GM18508 (cell line): ENCODE measurements around the gene FBXO46.
"Not testable (repeated sequence)": the region's sequence is repeated elsewhere in the genome, so short reads cannot be mapped to it uniquely, and the experiment has no call there.

Experiments
- ATAC-seq: cut with Tn5 transposase; IDR thresholded peaks from one replicate; pipeline ENCODE4 v1.9.1; 2021; ENCODE audit warnings: moderate number of reproducible peaks; ENCODE audit not compliant: insufficient read depth, unreplicated experiment

FBXO46 gene

DNA sequence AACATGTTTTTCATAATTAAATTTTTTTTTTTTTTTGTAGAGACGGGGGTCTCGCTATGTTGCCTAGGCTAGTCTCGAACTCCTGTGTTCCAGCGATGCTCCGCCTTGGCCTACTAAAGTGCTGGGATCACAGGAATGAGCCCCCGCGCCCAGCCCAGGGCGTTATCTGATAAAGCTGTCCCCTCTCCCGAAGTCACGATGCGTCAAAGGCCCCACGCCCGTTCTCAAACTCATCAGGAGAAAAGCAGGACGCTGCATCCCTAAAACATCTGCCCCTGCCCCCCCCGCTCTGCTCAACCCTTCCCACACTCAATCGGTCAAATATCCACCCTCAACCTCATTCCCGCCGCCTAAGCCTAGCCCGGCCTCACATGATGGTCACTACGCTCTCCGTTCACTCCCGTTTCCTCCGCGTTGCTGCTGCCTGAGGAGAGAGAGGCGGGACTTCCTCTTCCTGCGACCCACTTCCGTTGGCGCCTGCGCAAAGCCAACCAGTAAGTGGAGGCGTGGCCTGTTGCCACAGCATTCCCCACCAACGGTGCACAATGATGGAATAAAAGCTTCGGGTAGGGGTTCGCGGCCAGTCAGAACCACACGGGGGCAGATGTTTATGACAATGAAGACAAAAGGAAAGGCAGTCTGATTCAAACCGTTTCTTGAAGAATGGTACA is 39.0 kb downstream of the FBXO46 start, which contains the start of gene SNRPD2:
Gene SNRPD2 (minus strand): TSS at position 438 of the 671 bp plus-strand sequence. CDS start 65 bp downstream, at position 373.
- peak; percentile 28 for ATAC-seq

DNA sequence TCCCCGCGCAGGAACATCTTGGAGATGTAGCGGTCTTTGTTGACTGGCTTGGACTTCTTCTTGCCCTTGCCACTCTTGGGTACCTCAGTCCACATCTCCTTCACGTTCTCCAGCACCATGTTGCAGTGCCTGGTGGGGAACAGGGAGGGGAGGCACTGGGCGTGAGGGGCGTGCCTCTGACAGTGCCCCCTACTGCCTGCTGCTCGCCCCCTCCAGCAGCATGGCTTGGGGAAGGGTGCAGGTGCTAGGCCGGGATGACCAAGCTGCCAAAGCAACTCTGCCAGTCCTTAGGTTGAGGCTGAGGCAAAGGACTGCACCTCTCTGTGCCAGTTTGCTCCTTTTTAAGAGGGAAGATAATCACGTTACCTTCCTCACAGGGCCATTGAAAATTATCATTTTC is 43.1 kb downstream of the FBXO46 start:
- no peak for ATAC-seq

DNA sequence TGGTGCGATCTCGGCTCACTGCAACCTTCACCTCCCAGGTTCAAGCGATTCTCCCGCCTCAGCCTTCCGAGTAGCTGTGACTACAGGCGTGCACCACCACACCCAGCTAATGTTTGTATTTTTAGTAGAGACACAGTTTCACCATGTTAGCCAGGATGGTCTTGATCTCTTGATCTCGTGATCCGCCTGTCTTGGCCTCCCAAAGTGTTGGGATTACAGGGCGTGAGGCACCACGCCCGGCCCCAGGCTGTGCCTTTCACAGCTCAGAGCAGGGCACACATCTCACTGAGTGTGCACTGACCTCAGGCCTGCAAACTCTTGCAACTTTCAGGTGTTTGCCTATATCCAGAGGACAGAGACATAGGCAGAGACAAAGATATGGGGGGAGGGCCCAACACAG is 45.7 kb downstream of the FBXO46 start:
- ATAC-seq, result not testable (repeated sequence)

DNA sequence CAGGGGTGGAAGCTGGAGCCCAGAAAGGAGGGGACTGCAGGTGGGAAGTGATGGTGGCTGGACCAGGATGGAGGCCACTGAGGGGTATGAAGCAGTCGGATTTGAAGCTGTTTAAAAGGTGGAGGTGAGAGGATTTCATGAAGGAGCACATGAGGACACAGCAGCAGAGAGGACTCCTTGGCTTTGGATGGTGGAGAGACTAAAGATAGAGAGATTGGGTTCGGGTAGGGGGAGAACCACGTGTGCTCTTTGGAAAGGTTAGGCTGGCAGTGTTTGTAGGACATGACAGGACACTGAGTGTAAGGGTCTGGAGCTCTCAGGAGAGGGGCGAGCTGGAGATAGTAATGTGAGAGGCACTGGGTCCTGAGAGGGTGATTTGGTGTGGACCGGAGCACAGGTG is 47.8 kb downstream of the FBXO46 start:
- no peak for ATAC-seq

DNA sequence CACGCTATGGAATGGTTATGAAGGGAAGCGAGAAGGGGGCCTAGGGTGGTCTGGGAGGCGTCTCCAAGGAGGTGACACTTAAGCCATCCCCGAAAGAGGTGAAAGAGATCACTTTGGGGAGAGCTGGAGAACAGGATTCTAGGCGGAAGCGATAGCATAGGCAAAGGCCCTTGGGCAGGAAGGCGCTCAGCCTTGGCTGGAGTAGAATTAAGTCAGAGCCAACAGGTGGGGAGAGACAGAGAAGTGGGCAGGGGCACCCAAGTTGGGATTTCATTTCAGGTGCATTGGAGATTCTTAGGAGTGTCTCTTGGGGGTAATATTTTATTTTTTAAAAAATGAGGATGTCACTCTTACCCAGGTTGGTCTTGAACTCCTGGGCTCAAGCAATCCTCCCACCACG is 48.6 kb downstream of the FBXO46 start:
- no peak for ATAC-seq

DNA sequence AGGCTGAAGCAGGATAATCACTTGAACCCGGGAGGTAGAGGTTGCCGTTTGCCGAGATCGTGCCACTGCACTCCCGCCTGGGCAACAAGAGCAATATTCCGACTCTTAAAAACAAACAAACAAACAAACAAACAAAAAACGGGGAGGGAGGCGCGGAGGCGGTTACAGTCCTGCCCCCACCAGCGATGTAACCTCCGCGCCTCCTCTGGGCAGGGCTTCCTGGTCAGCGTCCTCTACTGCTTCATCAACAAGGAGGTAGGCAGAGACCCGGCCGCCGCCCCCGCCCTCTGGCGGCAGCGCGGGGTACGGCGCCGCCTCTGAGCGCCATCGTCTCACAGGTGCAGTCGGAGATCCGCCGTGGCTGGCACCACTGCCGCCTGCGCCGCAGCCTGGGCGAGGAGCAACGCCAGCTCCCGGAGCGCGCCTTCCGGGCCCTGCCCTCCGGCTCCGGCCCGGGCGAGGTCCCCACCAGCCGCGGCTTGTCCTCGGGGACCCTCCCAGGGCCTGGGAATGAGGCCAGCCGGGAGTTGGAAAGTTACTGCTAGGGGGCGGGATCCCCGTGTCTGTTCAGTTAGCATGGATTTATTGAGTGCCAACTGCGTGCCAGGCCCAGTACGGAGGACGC is 49.2 kb downstream of the FBXO46 start:
- ATAC-seq, result no peak

DNA sequence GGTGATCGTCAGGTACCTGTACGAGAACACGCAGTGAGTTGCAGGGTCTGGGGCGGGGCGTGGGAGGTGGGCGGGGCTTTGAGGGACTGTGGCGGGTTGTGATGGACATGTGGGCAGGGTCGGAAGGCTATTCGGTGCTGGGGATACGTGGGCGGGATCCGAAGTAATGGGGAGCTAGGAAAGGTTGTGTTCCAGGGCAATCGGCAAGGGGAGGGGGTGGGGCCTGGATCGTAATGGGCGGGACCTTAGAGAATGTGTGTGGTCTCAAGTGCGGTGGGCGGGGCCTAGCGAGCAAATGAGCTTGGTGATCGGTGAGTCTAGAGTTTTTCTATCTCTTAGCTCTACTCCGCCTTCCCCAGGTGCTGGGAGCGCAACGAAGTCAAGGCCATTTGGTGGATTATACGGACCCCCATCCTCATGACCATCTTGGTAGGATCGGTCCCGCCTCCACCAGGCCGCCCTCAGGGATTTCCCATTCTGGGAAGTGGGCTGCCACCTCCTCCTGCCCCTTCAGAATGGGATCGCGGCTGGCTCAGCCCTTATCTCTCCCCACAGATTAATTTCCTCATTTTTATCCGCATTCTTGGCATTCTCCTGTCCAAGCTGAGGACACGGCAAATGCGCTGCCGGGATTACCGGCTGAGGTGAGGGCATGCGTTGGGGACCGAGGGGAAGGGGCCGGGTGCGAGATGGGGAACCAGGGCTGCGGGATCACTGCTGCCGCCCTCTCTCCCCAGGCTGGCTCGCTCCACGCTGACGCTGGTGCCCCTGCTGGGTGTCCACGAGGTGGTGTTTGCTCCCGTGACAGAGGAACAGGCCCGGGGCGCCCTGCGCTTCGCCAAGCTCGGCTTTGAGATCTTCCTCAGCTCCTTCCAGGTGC is 53.1 kb downstream of the FBXO46 start:
- no peak for ATAC-seq

DNA sequence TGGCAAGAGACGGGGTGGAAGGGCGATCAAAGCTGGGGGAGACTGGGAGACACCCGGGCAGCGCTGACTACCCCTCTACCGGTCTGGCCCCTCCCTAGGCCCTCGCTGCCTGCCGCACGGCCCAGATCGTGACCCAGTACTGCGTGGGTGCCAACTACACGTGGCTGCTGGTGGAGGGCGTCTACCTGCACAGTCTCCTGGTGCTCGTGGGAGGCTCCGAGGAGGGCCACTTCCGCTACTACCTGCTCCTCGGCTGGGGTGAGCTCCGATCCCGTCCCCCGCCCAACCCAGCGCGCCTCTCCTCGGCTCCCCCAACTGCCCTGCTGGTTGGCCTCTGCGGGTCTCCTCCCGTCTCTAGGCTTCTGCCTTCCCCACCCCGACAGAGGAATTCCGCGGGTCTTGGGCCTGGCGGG is 53.8 kb downstream of the FBXO46 start:
- no peak for ATAC-seq

DNA sequence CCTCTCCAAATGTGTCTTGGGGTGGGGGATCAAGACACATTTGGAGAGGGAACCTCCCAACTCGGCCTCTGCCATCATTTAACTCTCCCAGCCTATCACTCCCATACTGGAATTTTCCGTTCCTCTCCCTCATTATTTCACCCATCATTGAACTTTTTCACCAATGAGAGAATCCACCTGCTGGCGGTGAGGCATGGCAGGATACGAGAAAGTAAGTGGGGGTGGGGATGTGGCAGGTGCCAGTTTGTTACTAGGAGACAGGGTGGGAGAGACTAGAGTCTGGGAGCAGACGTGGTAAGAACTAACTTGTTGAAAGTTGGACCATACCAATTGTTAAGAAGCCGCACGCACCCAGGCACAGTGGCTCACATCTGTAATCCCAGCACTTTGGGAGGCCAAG is 55.8 kb downstream of the FBXO46 start:
- ATAC-seq, result no peak

DNA sequence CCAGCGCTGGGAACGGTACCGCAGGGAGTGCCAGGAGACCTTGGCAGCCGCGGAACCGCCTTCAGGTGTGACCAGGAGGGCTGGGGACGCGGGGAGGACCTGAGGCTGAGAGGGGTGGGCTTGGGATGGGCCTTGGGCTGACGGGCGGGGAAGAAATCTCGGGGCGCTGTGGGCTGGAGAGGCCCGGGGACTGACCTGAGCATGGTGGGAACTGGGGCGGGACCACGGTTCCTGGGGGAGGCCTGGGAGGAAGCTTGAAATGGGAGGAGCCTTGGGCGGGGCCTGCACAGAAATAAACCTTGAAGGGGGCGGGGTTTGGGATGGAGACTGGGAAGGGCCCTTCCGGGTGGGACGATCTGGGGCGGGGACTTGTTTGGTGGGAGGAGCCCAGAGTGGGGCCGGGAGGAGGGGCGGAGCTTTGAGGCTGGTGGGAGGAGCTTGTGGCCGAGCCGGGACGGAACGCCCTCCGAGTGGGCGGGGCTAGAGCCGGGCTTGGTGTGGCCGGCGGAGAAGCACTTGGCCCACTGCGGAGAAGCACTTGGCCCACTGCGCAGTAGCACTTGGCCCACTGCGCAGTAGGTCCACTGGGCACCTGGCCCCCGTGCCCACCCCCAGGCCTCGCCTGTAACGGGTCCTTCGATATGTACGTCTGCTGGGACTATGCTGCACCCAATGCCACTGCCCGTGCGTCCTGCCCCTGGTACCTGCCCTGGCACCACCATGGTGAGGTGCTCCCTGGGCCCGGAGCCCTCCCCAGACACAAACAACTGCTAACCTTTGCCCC is 59.8 kb downstream of the FBXO46 start:
- ATAC-seq, result no peak

DNA sequence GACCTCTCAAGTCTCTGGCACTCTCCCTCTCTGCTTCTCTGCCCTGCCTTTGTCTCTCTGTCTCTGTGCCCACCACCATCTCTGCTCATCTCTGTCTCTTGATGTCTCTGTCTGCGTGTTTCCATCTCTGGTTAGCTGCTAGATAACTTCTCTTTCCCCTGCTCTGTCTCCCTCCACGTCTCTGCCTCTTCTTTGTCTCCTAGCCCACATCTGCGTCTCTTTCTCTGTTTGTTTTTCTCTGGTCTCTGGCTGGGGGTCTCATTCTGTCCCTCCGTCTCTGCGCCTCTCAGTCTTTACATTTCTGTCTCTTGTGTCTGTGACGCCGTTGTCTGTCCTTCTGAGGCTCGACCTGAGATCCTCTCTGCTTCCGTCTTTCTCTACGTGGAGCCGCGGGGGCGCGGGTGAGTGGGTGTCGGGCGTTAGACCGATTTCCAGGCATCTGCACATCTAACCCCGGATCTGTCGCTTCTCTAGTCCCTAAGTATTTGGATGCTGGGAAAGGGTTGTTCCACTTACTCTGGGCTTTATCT is 62.3 kb downstream of the FBXO46 start:
- no peak for ATAC-seq

DNA sequence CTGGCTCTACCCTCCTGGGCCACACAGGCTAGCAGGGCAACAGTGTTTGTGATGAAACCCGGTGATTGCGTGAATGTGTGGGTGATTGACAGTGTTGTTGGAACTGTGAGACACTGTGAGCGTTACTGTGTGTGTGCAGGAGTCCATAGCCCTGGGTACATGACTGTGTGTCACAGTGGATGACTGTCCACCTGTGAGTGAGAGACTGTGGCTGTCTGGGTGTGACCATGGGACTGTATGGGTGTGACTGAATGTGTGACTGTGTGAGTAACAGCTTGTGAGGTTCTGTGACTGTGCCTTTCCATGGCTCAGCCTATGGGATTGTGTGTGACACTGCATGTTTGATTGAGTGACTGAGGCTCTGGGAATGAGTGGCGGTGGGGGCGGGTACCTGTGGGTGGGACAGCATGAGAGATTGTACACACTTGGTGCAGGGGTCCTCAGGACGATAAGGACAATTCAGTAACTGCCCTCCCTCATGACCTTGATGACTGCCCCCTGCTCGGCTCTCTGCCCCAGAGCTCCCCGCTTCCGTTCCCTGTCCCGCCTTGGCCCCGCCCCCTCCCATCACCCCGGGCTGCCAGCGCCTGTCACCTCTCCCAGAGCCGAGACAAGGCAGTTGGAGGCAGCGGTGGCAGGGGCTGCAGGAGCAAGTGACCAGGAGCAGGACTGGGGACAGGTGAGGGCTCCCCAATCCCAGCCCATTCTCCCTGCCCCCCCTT is 62.9 kb downstream of the FBXO46 start, which contains the start of gene GIPR:
Gene GIPR (plus strand): TSS at position 602 of the 722 bp plus-strand sequence. CDS start 1,300 bp downstream, outside the sequence.
- no peak for ATAC-seq

DNA sequence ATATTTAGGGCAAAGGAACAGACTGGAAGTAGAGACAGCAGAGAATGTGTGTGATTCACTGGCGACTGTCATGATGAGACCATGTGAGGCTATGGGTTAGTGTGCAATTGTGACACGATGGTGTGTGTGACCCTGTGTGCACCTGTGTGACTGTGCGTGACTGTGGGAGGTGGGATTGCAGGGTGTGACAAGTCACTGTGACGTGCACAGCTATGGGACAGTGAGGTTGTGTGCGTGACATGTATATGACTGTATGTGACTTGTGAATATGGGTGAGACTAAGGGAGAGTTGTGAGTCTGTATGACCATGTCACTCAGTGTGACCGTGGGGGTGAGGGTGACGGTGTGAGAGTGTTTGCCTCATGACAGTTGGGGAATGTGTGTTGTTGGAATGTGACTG is 66.1 kb downstream of the FBXO46 start:
- ATAC-seq, result no peak

DNA sequence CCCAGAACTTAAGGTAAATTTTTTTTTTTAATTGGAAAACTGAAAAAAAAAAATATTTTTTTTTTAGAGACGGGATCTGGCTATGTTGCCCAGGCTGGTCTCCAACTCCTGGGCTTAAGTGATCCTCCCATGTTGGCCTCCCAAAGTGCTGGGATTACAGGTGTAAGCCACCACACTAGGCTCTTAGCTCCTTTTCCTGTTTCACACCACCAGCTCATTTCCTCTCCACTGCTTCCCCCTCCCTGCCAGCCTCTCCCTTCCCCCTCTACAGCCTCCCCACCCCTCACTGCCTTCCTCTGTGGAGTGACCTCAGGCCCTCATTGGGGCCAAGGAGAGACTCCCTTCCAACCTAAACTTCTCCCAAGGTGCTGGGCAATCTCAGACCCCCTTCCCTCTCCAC is 66.9 kb downstream of the FBXO46 start:
- ATAC-seq, result no peak

DNA sequence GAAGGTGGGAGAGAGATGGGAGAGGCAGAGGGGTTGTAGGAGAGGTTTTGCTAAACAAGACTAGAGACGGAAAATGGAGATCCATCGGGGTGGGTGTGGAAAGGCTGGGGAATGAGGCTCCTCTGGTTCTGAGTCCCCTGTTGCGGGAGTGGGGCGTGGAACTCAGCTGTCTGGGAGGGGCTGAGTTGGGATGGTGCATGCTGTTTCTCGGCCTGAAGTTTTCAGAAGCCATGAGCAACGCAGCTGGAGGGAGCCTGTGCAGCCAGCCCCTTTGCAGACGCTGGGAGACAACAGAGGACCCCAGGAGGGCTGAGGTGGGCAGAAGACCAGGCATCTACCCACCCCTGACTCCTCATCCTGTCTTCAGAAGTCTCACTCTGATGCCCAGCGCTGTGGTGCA is 70.1 kb downstream of the FBXO46 start:
- ATAC-seq, result no peak
